Adrenal gland (tissue), 12 donors: ENCODE measurements around the gene NR2C1. TPM values are rescaled to one million over a fixed set of nuclear protein-coding genes. Genes with fewer than 3 reads are reported as not detected.

Source experiments
- DNase-seq, 7 donors: peaks; one replicate each; pipeline ENCODE4 v3.0.0-alpha.2; 2019 to 2020
- H3K27ac ChIP-seq, 5 donors: fragments of 200-600 bp; sonication (generic) in 4 of 5; 1 replicate in 3 of 5; 2 replicates in 2 of 5; pipeline versions ENCODE4 v1.5.1 to v1.8.0; 2016 to 2020; ENCODE audit warnings: mild to moderate bottlenecking in 1 of 5
- H3K27me3 ChIP-seq: fragments of 200-600 bp; 2 replicates; pipeline ENCODE4 v1.8.0; 2021
- H3K36me3 ChIP-seq, 2 donors: fragments of 200-600 bp; replicated peaks in 1 of 2; 1 replicate in 1 of 2; 2 replicates in 1 of 2; pipeline versions ENCODE4 v1.5.1 to v1.8.0; 2018 to 2022
- H3K4me1 ChIP-seq, 2 donors: fragments of 200-600 bp; replicated peaks in 1 of 2; 1 replicate in 1 of 2; 2 replicates in 1 of 2; pipeline versions ENCODE4 v1.5.1 to v1.8.0; 2018 to 2021
- H3K4me3 ChIP-seq, 4 donors: fragments of 200-600 bp; sonication (generic) in 3 of 4; one replicate each; pipeline ENCODE4 v1.5.1; 2016 to 2018
- H3K9me3 ChIP-seq, 3 donors: fragments of 200-600 bp; sonication (generic) in 1 of 3; replicated peaks in 1 of 3; 1 replicate in 2 of 3; 2 replicates in 1 of 3; pipeline versions ENCODE4 v1.5.1 to v1.8.0; 2016 to 2021
- POLR2A ChIP-seq, 2 donors: fragments of 450-650 bp; IDR thresholded peaks; one replicate each; pipeline ENCODE4 v1.6.1; 2017; ENCODE audit warnings: antibody characterized with exemption in 2 of 2, mild to moderate bottlenecking in 2 of 2, moderate library complexity in 1 of 2
- WGBS, 4 donors: extraction: QIAGEN DNeasy Blood & Tissue Kit in 2 of 4; methylation state at CpG; one replicate each; pipeline versions ENCODE4 v1.1.5 to v1.1.7; 2013 to 2017; 5-methylcytosine and 5-hydroxymethylcytosine counted together
- intact Hi-C, 2 donors: fragments of 100-400 bp; cut with DNase I; formaldehyde crosslinking; loops; one replicate each; pipeline versions ENCODE4 v1.14.1 to v1.15.0; 2022 to 2023
- polyA plus RNA-seq, 3 donors: library from polyadenylated mRNA; stranded (reverse); fragments of 200-250 nt in 2 of 3; fragments of 350-450 nt in 1 of 3; fragmentation: Illumina TruSeq in 1 of 3; extraction: RNeasy Lipid Tissue Mini Kit (QIAGEN cat#74804) in 1 of 3; gene quantifications; one replicate each; pipeline ENCODE4 v1.2.3, GENCODE V29; 2013 to 2014
- total RNA-seq, 9 donors: library from RNA; depleted of rRNA in 4 of 9; stranded (reverse); fragments of >200 nt in 4 of 9; fragments of 120-200 nt in 1 of 9; fragmentation: NEBNext Ultra II Directional in 1 of 9; extraction: Animal tissue kit (Norgen Biotek cat#: 25700) in 1 of 9; gene quantifications; one replicate each; pipeline versions ENCODE4 v1.1.0 to v1.2.4, GENCODE V29; 2013 to 2023
- TF ChIP-seq, protein P1 (sequence below), 6 experiments: fragments of 450-650 bp in 4 of 6; fragments of 200-600 bp in 2 of 6; sonication (generic) in 1 of 6; IDR thresholded peaks; 1 replicate in 5 of 6; 2 replicates in 1 of 6; pipeline versions ENCODE4 v1.5.1 to v1.8.0; 2016 to 2021; ENCODE audit warnings: antibody characterized with exemption in 6 of 6, mild to moderate bottlenecking in 2 of 6, moderate library complexity in 1 of 6
- donor health status: healthy with polysubstance abuse.
- donor health status: Bipolar disorder and iron deficiency.
- donor health status: DM: yes; HTN: yes; CAD: no.
- donor health status: DM: no; HTN: no; CAD: no.
- donor health status: DM: no; HTN: no; CAD: no.
- donor health status: DM: yes; HTN: yes; CAD: no.

NR2C1 gene
- total and polyA plus RNA-seq, 12 donors: 19.8 to 300 (median 45.6) TPM

DNA sequence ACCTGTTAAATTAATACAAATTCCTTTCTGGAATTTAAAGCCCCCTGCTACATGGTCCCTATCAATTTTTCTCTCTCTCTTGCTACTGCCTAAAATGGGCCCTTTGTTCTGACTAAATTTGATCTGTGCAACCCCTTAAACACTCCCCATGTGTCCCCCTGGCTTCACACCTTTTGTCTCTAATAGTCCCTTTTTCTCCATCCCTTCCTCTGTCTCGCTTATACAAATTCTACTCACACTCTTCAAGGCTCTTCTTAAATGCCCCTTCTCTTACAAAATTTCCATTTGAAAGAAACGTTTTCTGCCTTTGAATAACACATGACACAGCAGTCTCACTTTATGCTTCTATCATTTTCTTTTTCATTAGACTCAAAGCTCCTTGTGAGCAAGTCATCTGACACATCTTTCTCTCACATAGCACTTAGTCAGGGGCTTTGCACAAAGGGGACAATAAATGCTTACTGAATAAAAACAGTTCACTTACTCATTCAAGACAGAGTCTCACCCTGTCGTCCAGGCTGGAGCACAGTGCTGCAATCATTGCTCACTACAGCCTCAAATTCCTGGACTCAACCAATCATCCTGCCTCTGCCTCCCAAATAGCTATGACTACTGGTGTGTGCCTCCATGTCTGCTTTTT, 41.5 kb upstream of the NR2C1 start:
- no peak for TF ChIP-seq POLR2A (IDR thresholded peaks at IDR 0.05)
- TF ChIP-seq, protein P1, sequence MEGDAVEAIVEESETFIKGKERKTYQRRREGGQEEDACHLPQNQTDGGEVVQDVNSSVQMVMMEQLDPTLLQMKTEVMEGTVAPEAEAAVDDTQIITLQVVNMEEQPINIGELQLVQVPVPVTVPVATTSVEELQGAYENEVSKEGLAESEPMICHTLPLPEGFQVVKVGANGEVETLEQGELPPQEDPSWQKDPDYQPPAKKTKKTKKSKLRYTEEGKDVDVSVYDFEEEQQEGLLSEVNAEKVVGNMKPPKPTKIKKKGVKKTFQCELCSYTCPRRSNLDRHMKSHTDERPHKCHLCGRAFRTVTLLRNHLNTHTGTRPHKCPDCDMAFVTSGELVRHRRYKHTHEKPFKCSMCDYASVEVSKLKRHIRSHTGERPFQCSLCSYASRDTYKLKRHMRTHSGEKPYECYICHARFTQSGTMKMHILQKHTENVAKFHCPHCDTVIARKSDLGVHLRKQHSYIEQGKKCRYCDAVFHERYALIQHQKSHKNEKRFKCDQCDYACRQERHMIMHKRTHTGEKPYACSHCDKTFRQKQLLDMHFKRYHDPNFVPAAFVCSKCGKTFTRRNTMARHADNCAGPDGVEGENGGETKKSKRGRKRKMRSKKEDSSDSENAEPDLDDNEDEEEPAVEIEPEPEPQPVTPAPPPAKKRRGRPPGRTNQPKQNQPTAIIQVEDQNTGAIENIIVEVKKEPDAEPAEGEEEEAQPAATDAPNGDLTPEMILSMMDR (IDR thresholded peaks at IDR 0.05): no peak
- peaks cover 0 to 7% of the 10 kb centered on the region in 2 donors for H3K36me3 ChIP-seq
- peaks cover 0 to 7% of the 10 kb centered on the region in 2 donors for H3K4me1 ChIP-seq
- no peaks in the 10 kb centered on the region for H3K27me3 ChIP-seq
- no peaks in the 10 kb centered on the region for H3K9me3 ChIP-seq
- H3K4me3 ChIP-seq: no peak overlapping the region
- no peak overlapping the region for H3K27ac ChIP-seq
- intact Hi-C loops: loop anchor here (5.0 to 10.0 kb wide), 3 partner anchors 217 to 420 kb away; no protein-coding TSS in a partner anchor
- 73 to 78% (median 75%) methylated on average over 3 of the region's 3 CpGs for WGBS, 4 donors
- no peak for DNase-seq

DNA sequence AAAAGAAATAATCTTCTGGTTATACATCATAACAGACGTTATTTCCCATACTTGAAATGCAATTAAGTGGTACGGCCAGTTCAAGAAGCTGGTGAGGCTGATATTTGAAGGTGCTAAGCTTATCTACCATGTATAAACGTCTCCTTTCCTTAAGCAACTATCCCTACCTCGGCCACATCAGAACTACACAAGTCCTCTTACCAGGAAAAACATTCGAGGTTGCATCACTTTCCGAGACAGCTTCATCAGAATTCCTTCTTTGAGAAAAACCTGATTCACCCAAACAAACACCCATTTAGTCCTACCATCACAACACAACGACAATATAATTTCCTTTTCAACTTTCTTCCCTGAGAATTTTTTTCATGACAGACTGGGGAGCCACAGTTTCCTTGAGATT, 33.9 kb upstream of the NR2C1 start:
- TF ChIP-seq, protein P1 (IDR thresholded peaks at IDR 0.05): no peak
- TF ChIP-seq POLR2A (IDR thresholded peaks at IDR 0.05): no peak

DNA sequence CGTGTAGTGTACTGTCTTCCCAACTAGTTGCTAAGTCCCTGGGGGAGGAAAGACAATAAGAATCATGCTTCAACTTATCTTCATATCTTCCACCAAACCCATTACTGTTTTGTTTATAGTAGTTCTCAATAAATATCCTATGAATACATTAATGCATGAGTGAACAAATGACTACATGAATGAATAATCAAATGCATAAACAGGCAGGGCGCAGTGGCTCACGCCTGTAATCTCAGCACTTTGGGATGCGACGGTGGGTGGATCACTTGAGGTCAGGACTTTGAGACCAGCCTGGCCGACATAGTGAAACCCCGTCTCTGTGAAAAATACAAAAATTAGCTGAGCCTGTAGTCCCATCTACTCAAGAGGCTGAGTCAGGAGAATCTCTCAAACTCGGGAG, 32.1 kb upstream of the NR2C1 start:
- H3K4me3 ChIP-seq: no peak overlapping the region
- no peak for DNase-seq
- no peak overlapping the region for H3K27ac ChIP-seq
- no peaks in the 10 kb centered on the region for H3K27me3 ChIP-seq
- 88 to 96% (median 92%) methylated on average over 8 of the region's 8 CpGs for WGBS, 4 donors
- no peaks in the 10 kb centered on the region for H3K9me3 ChIP-seq
- H3K36me3 ChIP-seq: peaks cover 0 to 28% of the 10 kb centered on the region in 2 donors
- H3K4me1 ChIP-seq: no peaks in the 10 kb centered on the region
- intact Hi-C loops: no loop called here
- no peak for TF ChIP-seq POLR2A (IDR thresholded peaks at IDR 0.05)
- TF ChIP-seq, protein P1 (IDR thresholded peaks at IDR 0.05): no peak

More for the DNA sequence above, 33.9 kb upstream of the NR2C1 start:
- WGBS, 4 donors: 87 to 93% (median 89%) methylated on average over 7 of the region's 7 CpGs
- intact Hi-C loops: no loop called here
- DNase-seq: no peak
- Histone ChIP-seq H3K4me3 (no peak overlapping the region), H3K27me3 (no peaks in the 10 kb centered on the region), H3K9me3 (no peaks in the 10 kb centered on the region), H3K36me3 (peaks cover 0 to 29% of the 10 kb centered on the region in 2 donors), H3K4me1 (no peaks in the 10 kb centered on the region), H3K27ac (no peak overlapping the region)

DNA sequence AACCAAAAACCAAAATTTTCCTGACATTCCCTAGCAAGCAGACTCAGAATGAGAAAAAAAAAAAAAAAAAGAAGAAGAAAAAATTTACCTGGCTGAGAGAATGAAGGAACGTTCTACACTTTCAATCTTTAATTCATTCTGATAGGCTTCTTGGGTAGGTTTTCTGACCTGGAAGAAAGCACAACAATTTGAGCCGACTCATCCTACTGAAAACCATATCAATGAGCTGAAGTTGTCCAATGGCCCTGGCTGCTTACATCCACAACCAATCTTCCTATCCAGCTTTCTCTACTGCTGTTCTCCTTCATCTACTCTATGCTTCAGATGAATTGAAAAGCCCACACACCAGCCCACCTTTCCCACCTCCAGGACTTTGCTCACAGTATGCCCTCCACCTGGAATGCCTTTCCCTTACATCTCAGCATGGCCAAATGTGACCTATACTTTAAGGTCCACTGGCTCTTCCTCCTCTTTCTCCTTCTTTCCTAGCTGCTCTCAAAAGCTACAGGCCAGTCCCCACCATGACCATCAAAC, 31.6 kb upstream of the NR2C1 start:
- Histone ChIP-seq H3K9me3 (no peaks in the 10 kb centered on the region), H3K27ac (no peak overlapping the region), H3K4me3 (no peak overlapping the region), H3K27me3 (no peaks in the 10 kb centered on the region), H3K36me3 (peaks cover 0 to 28% of the 10 kb centered on the region in 2 donors), H3K4me1 (no peaks in the 10 kb centered on the region)
- DNase-seq: no peak
- TF ChIP-seq, protein P1 (IDR thresholded peaks at IDR 0.05): no peak
- 93 to 100% (median 96%) methylated on average over 2 of the region's 2 CpGs for WGBS, 4 donors
- intact Hi-C loops: no loop called here
